GM21360 (cell line): ENCODE data around the gene CACNB3.

Experiments used
- ATAC-seq: cut with Tn5 transposase; IDR thresholded peaks from one replicate; pipeline ENCODE4 v1.9.1; 2021; ENCODE audit warnings: mild to moderate bottlenecking, moderate library complexity; ENCODE audit not compliant: unreplicated experiment

Gene CACNB3

DNA sequence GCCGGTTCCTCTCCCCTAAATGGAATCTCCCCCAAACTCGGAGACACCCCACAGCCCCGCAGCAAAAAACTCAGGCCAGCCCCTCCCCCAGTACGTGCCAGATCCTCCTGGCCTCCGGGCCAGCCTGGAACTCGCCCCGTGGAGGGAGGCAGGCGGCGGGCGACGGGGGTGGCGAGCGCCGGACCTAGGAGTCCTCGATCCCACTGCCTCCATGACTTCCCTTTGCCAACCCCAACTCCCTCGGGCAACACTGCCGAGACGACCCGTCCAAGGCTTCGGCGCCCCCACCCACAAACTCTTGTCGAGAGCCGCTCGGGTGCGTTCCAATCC lies 29.8 kb upstream of the CACNB3 start:
- no peak for ATAC-seq

DNA sequence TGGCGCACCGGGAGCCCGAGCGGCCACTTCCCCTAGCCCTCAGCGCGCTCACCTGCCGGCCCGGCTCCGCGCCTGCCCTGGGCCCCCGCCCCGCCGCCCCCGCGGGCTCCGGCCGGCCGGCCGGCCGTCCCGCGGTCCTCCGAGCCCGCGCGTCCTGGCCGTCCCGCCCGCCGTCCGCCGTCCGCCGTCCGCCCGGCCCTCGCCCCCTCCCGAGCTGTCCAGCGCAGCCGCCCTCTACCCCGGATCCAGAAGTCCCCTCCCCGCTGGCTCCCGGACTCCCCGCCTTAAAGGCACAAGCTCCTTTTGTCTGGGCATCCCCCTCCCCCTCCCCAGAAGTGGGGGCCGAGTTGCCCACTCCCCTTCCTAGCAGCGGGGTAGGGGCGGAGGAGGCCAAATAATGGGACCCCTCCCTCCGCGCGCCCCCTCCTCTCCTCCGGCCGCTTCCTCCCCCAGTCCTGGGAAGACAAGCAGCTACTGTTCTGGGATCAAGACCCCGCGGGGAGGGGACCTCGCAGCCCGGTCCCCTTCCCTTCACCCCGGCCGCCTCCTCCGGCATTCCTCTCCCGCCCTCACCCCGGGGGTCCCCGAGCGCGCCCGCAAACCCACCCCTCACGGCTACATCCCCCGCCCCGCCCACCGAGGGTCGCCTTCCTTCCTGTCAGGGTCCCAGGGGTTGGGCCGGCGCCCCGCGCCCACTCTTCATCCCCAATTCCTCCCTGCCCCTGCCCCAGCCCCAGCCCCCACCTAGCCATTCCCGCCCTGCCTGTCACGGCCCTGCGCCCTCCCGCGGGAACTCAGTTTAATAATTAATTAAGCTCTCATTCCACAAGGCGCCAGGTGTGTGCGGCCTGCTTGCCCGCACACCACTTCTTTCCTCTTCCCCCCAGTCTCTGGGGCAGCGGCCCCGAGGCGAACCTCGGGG lies 29.2 kb upstream of the CACNB3 start, which contains the start of gene ADCY6:
Gene ADCY6, minus strand, starts transcription at position 236 of the 922 bp plus-strand sequence. CDS start 5,655 bp downstream, outside the sequence.
- no peak for ATAC-seq

DNA sequence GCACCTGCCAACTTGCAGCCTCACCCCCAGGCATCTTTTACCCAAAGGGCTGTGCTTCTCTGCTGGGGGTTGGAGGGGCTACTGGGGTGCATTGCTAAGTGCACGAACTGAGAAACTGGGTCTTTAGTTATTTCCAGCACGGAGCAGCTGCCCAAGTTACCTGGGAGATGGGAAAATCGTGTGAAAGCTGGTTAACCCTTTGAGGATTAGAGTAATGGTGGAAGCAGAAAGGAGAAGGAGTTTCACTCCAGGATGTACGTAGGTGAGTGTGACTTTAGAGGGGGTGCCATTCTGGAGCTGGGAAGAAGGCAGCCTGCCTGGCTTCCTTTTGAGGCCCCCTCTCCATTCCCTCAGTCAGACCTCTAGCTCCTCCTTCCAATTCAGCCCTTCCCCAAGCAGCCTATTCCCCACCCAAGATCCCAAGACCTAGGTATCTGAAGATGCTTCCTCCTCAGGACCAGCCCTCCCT lies 28.4 kb upstream of the CACNB3 start:
- no peak for ATAC-seq

DNA sequence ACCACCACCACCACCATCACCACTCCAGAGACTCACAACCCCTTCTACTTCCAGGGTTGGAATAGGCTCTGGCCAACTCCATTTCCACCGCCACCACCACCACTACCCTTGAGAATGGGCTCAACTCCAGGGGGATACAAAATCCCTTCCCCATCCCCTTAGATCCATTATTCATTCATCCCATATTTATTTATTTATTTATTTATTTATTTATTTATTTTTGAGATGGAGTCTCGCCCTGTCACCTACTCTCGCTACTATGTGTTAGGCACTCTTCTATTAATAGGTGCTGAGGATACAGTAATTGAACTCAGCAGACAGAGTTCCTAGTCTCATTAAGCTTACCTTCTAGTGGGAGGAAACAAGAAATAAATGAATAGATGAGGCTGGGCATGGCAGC lies 24.6 kb upstream of the CACNB3 start:
- ATAC-seq, result no peak

DNA sequence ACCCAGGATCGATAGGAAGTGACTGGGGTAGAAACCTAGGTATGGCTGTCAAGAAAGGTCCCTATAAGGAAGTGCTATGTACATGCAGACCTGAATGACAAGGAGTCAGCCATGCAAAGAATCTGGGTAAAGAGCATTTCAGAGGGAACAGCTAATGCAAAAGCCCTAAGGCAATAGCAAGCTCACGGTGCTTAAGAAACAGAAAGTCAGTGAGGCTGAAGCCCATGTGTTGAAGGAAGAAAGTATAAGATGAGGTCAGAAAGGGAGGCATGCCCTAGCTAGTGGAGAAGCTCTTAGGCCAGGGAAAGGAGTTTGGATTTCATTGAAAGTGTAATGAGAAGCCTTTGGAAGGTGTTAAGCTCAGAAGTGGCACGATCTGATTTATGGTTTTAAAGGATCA lies 23.4 kb upstream of the CACNB3 start:
- no peak for ATAC-seq

DNA sequence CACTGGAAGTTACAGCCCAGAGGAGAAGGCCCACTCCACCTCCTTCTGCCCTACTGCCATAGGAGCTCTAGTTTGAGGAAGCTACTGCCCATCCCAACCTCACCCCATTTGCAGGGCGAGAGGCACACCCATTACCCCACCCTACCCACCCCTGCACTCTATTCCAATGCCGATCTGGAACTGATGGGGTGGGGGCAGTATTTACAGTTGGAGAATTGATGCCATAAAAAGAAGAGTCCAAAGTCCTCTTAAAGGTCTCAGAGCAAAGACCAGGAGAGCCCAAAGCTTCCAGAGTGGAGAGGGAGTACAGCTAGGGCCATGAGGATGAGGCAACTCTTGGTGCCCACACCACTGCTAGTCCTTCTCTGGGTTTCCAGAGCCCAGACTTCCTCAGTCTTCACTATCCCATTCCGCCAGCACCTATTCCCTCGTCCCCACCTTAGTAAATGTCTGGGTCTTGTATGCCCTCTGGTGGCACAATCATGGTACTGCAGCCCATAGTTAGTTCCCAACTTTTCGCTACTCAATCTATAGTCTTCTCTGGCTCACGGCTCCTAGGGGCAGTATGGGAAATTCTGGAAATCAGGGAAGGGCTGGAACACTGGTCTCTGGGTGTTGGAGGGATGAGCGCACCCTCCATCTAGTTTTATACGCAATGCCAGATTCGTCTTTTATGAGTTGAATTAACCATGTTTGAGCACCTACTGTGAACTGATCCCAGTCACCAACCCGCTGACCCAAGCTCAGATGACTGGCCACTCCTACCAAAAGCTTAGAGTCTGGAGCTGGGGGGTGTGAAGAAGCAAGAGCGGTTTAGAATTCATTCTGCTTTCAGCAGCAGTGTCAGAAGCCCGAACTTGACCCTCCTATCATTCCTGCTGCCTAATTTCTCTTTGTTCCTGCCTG lies 22.5 kb upstream of the CACNB3 start:
- ATAC-seq, result no peak

DNA sequence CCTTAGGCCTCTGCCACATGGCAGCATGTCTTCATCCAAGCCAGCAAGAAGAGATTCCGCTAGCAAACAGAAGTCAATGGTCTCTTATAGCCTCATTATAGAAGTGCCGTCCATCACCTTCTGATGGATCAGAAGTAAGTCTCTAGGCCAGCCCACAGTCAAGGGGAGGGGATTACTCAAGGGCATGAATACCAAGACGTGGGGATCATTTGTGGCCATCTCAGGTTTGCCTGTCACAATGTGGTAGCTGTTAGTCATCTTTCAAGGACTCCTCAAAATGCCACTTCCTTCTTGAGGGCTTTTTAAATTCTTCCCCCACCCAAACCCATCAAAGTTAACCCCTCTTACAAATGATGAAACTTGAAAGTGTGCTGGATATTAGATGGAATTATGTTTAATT lies 21.3 kb upstream of the CACNB3 start:
- ATAC-seq, result no peak

DNA sequence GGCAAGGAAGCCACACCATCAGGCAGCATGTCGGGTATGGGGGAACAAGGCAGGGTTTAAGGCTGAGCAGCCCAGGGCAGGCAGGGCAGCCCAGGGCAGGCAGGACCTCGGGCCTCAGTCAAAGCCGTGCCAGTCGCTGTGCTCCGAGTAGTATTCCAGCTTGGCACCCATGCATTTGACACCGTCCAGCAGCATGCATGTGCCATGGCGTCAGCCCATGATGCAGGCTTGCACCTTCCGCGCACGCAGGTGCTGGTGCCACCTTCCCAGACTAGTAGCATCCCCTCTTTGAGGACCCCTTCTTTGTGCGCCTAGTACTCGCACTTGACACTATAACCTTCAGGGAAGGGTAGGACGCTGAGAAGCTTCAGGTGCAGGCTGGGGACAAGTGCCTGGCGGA lies 17.8 kb upstream of the CACNB3 start:
- ATAC-seq, result no peak

DNA sequence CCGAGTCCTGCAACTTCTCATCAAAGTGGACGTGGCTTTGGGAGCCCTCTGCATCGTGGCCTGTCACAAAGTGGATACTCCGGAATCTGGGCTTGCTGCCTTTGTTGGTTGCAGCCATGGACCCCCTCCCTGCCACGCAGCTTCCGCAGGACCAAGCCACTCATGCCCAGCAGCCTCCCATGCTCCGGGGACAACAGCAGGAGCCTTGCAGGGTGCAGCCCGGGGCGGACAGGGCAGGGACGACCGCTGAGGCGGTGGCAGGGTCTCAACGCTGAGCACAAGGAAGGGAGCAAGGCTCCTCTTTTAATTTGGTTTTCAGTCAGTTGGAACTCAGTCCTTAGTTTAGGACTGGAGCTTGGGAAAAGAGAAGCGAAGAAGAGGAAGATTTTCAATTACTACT lies 17.3 kb upstream of the CACNB3 start:
- no peak for ATAC-seq

DNA sequence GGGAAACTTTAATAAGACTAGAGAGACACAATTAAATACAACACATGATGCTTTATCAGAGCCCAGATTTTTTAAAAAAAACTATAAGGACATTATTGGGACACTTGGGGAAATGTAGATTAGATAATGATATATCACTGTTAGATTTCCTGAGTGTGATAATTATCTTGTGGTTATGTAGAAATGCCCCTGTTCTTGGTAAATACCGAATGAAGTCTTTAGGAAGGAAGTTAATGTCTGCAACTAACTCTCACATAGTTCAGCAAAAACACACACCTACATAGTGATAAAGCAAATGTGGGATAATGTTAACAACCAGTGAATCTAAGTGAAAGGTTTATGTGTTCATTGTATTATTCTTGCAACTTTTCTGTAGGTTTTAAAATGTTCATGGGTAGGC lies 14.6 kb upstream of the CACNB3 start:
- ATAC-seq, result no peak

DNA sequence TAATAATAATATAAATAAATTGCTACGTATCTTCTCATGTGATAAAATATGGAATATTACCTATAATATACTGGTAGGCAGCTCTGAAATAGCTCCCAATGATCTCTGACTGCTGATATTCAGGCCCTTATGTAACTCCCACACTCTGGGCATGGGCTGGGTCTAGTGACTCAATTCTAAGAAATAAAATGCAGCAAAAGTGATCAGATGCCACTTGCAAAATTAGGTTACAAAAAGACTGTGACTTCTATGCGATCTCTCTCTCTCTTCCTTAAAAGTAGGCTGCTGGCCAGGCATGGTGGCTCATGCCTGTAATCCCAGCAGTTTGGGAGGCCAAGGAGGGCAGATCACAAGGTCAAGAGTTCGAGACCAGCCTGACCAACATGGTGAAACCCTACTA lies 10.3 kb upstream of the CACNB3 start:
- ATAC-seq, result no peak

DNA sequence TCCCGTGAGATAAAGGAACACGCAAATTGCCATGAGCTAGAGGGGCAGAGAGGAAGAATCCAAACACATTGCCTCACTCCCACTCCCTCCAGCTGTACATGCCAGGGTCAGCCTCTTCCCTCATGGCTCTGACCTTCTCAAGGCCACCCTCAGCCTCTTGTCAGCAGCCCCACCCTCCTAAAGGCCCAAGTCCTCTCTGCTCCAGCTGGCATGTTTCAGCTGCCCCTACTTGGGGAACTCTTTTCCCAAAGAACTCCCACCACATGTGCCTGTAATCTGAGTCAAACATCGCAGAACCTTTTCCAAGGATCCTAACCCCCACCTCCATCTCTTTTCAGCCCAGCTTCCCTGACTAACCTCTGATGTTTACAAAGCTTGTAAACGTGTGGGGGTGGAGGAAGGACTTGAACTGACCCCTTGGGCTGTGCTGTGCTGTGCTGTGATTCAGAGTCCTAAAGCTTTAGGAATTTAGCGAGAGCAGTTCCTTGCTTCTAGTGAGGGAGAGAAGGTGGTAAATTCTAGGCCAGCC lies 7.3 kb upstream of the CACNB3 start:
- ATAC-seq, result no peak

DNA sequence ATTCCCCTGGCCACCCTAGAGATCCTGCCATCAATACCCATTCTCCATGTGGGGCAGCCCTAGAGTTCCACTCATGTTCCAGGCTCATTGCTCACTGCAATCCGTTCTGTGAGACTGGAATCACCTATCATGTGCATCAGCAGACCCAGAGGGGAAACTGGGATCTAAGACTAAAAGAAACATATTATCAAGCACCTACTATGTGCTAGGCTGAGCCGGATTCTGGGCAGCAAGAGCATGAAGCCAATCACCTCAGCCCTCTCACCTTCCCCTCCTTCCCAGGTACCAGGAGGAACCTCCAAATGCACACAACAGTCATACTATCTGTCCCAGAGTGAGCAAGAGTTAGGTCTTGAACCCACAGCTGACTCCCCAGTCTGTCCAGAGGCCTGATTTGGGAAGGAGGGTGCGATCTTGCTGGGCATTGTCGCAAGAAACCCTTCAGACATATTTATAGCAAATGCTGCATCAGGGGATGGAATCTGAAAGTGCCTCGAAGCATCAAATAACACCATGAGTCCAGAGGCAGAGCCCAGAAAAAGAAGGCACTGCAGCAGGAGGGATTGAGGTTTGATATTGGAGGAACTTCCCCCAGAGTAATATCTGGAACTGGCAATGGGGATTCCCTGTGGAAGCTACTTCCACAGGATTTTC lies 6.7 kb upstream of the CACNB3 start:
- ATAC-seq, result no peak

DNA sequence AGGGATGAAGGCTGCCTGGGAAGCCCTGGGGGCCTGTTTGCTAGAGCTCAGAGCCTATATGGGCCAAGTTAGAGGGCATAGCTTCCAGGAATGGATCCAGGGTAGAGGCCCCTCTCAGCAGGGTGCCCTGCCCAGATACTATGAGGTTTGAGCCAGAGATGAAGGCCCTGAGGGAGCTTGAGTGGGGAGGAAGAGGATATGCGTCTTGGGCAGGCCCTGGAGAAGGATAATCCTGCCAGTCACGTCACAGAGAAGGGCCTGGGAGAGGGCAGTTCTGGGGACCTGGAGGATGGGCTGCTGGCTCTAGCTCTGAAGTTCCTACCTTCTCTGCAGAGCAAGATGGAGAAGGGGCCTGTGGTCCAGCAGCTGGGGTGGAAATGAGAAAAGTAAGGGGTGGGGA lies 5.9 kb upstream of the CACNB3 start:
- ATAC-seq, result no peak

DNA sequence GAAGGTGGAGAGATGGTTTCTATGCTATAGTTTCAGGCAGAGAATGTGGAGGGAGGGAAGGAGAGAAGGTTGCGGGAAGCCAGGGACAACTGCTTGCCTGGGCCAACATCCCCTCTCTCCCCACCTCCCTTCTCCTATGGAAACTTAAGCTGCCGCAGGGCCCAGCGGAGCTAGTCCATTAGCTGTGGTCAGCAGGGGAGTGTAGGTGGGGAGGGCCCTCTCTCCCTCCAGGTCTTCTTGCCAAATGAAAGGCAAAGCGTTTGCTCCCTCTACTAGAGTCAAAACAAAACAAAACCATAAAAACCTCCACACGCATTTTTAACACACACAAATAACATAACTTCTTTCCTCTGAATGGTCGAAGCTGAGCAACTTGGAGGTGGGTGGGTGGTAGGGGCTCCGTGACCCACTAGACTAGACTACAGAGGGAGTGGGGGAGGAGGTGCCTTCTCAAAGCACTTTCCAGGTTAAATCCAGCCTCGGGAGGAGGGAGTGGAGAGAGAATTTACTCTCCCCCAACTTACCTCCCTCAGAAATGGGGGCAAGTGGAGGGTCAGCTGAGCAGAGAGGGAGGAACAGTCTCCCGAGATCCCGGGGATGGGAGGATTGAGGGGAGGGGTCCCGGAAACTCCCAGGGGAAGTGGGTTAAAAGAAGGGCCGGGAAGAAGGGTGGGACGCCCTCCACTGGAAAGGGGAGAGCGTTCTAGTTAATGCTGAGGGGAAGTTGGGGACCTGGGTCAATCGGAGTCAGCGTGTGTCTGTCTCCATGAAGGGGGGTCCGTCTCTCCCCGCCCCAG lies 4.6 kb upstream of the CACNB3 start:
- no peak for ATAC-seq

DNA sequence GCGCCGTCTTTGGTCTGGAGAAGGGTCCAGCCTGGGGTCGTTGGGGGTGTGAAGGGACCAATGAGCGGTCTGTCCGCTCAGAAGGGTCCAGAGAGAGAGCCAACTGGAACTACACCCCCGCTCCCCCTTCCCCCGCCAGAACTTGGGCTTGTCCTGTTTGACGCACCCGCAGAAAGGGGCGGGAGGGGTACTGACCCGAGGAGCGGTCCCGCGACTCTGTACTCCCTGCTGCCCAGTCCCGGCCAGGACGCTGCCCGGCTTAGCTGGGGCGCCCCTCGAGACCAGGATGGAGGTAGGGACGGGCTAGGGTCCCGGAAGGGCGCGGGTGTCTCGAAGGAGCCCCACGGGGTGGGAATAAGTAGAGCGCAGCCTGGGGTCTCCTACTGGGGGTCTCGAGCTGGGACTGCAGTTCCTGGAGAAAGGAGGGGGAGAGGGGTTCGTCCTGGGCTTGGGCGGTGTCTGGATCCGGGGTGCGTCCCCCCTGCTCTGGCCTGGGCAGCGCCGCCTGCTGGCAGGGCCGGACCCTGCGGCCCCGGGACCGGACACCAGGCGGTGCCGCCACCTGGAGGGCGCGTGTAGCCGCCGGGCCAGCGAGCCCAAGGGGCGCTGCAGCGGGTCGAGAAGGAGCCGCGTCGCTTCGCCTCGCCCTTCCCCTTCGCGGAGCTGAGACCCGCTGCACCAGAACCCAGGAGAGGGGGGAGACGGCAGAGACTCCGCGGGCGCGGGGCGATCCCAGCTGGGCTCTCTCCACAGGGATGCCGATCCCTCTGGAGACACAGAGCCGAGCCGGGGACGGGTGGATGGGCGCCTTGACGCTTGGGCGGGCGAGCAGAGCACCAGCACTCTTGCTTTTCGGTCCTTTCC lies 3.8 kb upstream of the CACNB3 start:
- peak; percentile 78 for ATAC-seq

DNA sequence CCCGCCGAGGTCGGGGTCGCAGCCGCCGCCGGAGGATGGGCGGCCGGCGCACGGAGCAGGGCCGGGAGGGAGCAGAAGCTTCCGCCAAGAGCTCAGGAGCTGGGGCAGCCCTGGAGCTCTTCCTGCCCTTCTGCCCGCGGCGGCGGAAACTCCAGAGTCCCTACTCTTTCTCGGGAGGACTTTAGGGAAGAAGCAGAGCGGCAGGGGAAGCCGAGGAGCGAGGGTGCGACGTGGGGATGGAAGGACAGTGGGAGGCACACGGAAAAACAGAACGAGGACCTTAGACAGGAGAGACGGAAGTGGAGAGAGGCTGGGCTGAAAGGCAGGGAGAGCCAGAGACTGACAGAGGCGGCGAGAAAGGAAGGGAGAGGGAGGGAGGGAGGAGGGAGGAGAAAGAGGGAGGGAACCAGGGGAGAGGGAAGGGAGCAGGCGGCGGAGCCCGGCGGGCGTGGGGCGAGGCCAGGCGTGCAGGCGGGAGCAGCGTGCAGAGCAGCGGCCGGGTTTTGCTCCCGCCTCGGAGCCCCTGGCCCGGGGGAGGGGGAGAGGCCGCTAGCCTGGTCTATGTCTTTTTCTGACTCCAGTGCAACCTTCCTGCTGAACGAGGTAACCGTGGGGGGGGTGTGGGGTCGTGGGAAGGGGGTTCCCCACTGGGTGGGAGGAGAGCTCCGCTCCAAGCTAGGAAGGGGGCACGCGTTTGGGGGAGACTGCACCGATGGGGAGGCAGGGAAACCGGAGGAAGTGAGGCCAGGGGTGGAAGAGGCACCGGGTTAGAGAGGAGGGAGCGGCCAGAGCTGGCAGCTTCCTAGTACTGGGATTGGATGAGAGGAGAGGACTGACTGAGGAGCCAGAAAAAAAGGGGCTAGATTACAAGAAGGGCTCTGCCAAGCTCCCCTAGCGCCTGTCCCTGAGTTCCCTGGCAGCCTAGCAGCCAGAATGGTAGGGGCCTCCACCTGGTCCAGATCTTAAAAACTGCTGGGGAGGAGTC lies 2.9 kb upstream of the CACNB3 start:
- peak; percentile 19 for ATAC-seq
